Stimulated activated naive CD8-positive, alpha-beta T cell treated with anti-CD3 and anti-CD28 coated beads, Interleukin-15, amount 100 ng/mL, for 72 hours (primary cell): Measurements from ENCODE around the gene SDK2.

Source experiments
- ATAC-seq: fragments of 150-1000 bp; cut with Tn5 transposase; 2 replicates; pipeline ENCODE4 v1.10.0; 2021; ENCODE audit warnings: mild to moderate bottlenecking, moderate library complexity
- DNase-seq, 2 donors: peaks; one replicate each; pipeline ENCODE4 v3.0.0; 2021 to 2022
- H3K27ac Mint-ChIP-seq, 2 donors: one replicate each; pipeline ENCODE4 v1.8.0; 2022; ENCODE audit warnings: mild to moderate bottlenecking in 2 of 2, mixed read lengths in 2 of 2, moderate library complexity in 2 of 2
- H3K27me3 Mint-ChIP-seq: one replicate; pipeline ENCODE4 v1.8.0; 2022; ENCODE audit warnings: mixed read lengths
- H3K4me1 Mint-ChIP-seq: one replicate; pipeline ENCODE4 v1.8.0; 2022; ENCODE audit warnings: mild to moderate bottlenecking, mixed read lengths
- H3K4me3 Mint-ChIP-seq, 2 donors: one replicate each; pipeline ENCODE4 v1.8.0; 2022; ENCODE audit warnings: mild to moderate bottlenecking in 2 of 2, mixed read lengths in 2 of 2, moderate library complexity in 1 of 2
- H3K9me3 Mint-ChIP-seq, 2 donors: one replicate each; pipeline ENCODE4 v1.8.0; 2022; ENCODE audit warnings: mixed read lengths in 2 of 2

Gene SDK2

DNA sequence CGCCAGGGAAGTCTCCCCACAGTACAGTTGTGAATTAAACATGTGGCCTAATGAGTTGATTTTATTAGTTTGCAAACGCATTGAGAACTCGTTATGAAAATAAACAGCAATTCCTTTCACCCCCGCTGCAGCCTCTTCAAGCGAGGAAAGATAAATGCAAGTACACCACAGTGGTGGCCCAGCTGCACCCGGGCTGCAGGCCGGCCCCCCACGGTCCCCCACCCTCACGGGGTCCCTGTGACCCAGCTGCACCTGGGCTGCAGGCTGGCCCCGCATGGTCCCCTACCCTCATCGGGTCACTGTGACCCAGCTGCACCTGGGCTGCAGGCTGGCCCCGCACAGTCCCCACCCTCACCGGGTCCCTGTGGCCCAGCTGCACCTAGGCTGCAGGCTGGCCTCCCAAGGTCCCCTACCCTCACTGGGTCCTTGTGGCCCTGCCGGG lies 32.2 kb downstream of the SDK2 start:
- no peak overlapping the region for H3K27ac Mint-ChIP-seq
- no peaks in the 10 kb centered on the region for H3K4me1 Mint-ChIP-seq
- H3K9me3 Mint-ChIP-seq: no peaks in the 10 kb centered on the region
- H3K4me3 Mint-ChIP-seq: no peak overlapping the region
- ATAC-seq: no peak
- DNase-seq: no peak
- no peaks in the 10 kb centered on the region for H3K27me3 Mint-ChIP-seq

DNA sequence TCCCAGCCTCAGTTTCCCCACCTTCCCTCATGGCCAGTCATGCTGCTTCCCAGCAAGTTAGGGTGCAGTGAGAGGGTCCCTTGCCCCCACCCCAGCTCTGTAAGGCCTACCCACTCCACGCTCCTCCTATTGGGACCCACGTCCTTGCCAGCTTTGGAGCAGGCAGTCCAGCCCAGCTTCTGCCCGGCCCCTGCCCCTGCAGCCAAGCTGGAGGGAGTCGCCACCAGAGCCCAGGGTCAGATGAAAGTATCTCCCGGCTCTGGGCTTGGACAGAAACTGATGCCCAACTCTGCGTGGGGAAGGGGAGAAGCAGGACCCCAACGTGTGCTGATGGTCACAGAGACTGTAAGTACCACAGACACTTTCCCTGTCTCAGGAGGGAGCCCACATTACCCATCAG lies 32.6 kb downstream of the SDK2 start:
- no peaks in the 10 kb centered on the region for H3K27me3 Mint-ChIP-seq
- H3K27ac Mint-ChIP-seq: no peak overlapping the region
- DNase-seq (no peak), ATAC-seq (no peak)
- H3K4me3 Mint-ChIP-seq: no peak overlapping the region
- no peaks in the 10 kb centered on the region for H3K9me3 Mint-ChIP-seq
- no peaks in the 10 kb centered on the region for H3K4me1 Mint-ChIP-seq

DNA sequence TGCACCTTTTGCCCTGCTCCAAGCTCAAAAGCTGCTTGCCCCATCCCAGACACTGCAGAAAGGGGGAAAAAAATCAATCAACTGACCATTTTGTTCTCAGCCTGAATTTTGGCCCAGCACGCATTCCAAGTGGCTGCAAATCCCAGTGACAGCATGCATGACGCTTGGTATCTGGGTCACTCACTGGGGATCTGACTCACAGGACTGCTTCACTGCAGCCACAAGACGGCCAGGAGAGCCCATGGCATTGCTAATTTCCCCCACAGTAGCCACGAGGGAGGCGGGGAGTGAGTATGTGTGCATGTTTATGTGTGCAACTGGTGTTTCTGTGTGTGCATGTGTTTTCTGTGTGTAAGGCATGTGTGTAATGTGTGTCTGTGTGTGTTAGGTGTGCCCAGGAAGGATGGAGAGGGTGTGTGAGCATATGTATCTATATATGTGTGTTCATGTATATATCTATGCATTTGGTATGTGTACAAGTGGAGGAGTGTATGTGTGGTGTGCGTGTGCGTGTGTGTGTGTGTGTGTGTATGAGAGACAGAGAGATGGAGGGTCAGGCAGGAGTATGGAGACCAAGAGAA lies 33.8 kb downstream of the SDK2 start:
- ATAC-seq (no peak), DNase-seq (no peak)
- H3K4me3 Mint-ChIP-seq: no peak overlapping the region
- no peaks in the 10 kb centered on the region for H3K27me3 Mint-ChIP-seq
- no peak overlapping the region for H3K27ac Mint-ChIP-seq
- H3K4me1 Mint-ChIP-seq: no peaks in the 10 kb centered on the region
- H3K9me3 Mint-ChIP-seq: no peaks in the 10 kb centered on the region

DNA sequence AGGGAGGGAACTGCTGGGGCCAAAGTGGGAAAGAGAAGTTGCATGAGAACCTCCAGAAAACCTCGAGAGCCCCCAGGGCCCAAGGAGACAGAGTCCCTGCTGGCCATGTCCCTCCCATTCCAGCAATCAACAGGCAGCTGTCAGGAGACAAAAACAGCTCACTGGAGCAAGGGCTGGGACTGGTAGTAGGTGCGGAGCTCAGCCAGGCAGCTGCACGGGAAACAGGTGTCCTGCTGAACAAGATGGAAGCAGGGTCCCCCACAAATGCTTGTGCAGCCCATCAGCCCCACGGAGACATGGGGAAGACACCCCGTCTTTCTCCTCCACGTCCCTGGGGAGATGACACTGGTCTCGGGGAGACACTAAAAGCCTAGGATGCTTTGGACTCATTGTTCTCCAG lies 34.5 kb downstream of the SDK2 start:
- DNase-seq: no peak
- no peak overlapping the region for H3K27ac Mint-ChIP-seq
- no peak for ATAC-seq
- H3K27me3 Mint-ChIP-seq: no peaks in the 10 kb centered on the region
- H3K9me3 Mint-ChIP-seq: no peaks in the 10 kb centered on the region
- no peaks in the 10 kb centered on the region for H3K4me1 Mint-ChIP-seq
- no peak overlapping the region for H3K4me3 Mint-ChIP-seq

DNA sequence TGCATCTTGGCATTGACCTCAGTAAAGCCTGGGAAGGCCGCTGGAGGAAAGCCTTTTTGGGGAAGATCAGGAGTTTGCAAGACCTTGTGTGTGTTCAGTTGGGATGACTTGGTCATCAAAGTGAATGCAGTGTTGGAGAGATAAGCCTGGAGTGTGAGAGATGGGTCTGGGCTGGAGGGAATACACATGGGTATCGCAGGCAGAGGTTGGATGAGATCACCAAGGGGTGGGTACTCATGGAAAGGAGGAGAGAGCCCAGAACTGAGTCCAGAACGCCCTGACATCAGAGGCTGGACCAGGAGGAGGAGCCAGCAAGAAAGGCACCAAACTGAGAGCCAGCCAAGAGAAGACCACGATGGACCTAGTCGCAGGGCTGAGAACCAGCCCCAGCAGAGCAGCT lies 35.2 kb downstream of the SDK2 start:
- H3K27ac Mint-ChIP-seq: no peak overlapping the region
- H3K4me3 Mint-ChIP-seq: no peak overlapping the region

DNA sequence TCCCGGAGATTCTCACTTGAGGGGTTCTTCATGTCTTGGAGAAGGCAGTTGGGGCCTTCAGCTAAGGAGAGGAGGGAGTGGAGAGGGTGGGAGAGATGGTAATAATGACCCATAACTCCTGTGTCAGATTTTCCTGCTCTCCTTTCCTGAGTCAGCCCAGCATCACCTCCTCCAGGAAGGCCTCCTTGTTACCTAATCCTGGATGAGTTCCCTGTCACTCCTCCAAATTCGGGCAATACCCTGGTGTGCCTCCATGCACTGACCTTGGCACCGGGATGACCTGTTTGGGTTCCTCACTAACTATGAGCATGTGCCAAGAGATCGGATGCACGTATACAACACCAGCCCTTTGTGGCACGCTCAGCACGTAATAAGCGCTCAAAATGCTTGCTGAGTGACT lies 38.8 kb downstream of the SDK2 start:
- no peaks in the 10 kb centered on the region for H3K4me1 Mint-ChIP-seq
- DNase-seq (no peak), ATAC-seq (no peak)
- H3K27me3 Mint-ChIP-seq: no peaks in the 10 kb centered on the region
- no peaks in the 10 kb centered on the region for H3K9me3 Mint-ChIP-seq
- no peak overlapping the region for H3K4me3 Mint-ChIP-seq
- no peak overlapping the region for H3K27ac Mint-ChIP-seq

More for the DNA sequence above, 35.2 kb downstream of the SDK2 start:
- H3K4me1 Mint-ChIP-seq: no peaks in the 10 kb centered on the region
- no peak for DNase-seq
- H3K27me3 Mint-ChIP-seq: no peaks in the 10 kb centered on the region
- ATAC-seq: no peak
- no peaks in the 10 kb centered on the region for H3K9me3 Mint-ChIP-seq

DNA sequence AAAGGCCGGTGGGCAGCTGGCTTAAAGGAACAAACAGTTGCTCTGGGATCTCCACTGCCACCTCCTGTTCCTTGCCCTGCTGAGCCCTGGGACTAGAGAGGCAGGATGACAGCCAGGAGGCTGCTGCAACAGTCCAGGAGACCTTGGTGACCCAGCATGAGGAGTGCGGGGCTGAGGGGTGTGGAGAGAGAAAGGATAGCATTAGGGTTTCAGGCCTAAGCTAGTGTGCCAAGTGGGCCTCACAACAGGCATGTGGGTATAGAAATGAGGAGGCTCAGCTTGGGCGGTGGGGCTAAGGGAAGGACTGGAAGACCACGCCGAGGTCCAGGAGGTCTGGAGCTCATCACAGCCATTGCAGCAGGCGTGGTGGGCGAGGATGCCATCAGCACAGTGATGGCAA lies 39.8 kb downstream of the SDK2 start:
- ATAC-seq: no peak
- H3K27ac Mint-ChIP-seq: no peak overlapping the region
- no peak for DNase-seq
- H3K4me3 Mint-ChIP-seq: no peak overlapping the region
- H3K9me3 Mint-ChIP-seq: no peaks in the 10 kb centered on the region
- no peaks in the 10 kb centered on the region for H3K27me3 Mint-ChIP-seq
- no peaks in the 10 kb centered on the region for H3K4me1 Mint-ChIP-seq

DNA sequence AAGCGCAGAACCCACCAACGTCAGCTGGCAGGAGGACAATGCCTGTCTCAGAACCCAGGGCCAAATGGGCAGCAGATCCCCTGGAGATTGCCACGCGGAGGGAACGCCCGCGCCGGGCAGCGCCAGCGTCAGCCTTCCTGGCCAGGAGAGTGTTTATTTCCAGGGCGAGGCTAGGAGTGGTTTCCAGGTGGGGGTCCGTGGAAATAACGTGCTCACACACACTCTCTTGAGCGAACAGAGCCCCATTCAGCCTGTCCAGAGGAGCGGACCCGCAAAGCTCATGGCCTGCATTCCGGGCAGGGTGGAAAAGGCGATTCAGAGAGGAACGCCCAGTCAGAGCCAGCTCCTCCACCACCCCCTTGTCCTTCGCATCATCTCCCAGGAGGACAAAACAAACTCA lies 40.3 kb downstream of the SDK2 start:
- no peaks in the 10 kb centered on the region for H3K4me1 Mint-ChIP-seq
- no peak overlapping the region for H3K27ac Mint-ChIP-seq
- H3K4me3 Mint-ChIP-seq: no peak overlapping the region
- DNase-seq (no peak), ATAC-seq (no peak)
- H3K27me3 Mint-ChIP-seq: no peaks in the 10 kb centered on the region
- H3K9me3 Mint-ChIP-seq: no peaks in the 10 kb centered on the region

DNA sequence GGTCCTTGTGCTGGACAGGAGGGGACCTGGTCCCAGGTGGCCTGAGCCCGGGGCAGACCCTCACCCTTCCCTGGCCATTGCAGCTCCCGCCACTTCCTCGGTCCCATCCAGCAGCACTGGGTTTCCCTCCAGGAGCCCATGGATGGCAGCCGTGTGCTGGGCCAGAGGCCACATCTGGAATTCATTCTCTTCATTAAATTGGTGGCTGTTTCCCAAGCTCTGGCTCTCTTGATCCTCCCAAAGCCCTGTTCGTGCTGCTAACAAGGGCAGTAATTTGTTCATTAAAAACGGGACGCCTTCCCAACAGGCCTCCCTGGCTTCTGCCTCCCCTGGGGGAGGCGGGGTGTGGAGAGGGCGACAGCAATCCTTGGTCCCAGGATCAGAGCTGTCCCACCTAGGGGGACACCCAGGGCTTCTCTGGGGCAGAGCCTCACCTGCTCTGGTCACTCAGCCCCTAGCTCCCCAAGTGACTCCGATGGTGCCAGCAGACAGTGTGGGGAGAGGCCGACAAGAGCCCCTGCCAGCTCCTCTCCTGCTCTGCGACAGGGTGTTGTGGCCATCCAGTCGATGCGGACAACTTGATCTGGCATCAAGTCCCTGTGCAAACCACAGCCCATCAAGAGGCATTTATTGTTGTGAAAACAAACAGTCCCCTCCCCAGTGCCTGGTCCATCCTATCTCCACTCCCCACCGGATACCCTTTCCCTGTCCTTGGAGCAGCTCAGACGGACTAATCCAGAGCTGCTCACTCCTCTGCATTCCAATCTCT lies 44.0 kb downstream of the SDK2 start:
- Mint-ChIP-seq H3K27ac (no peak overlapping the region), H3K9me3 (no peaks in the 10 kb centered on the region), H3K4me1 (peaks cover 18% of the 10 kb centered on the region), H3K27me3 (no peaks in the 10 kb centered on the region), H3K4me3 (no peak overlapping the region)
- no peak for ATAC-seq
- DNase-seq: no peak

DNA sequence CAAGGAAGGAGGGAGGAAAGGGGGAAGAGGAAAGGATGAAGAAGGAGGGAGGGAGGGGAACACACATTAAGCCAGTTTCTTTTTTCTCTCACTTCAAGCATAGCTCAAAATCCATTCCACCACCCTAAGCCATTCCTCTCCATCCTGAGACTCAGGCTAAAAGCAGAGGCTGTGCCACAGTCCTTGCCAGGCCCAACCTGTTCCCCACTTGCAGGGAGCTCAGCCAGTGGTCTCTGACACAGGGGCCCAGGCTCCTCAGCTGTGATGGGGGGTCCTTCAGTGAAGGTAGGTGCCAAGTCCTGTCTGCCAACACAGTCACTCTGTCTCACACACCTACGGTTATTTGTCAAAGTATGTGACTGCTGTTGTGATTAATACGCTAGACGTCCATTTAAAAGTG lies 44.6 kb downstream of the SDK2 start:
- ATAC-seq: no peak
- H3K4me1 Mint-ChIP-seq: peaks cover 24% of the 10 kb centered on the region
- H3K27ac Mint-ChIP-seq: peak overlapping the region in 1 of 2 donors; percentile 65
- H3K27me3 Mint-ChIP-seq: no peaks in the 10 kb centered on the region
- DNase-seq: no peak
- no peaks in the 10 kb centered on the region for H3K9me3 Mint-ChIP-seq
- H3K4me3 Mint-ChIP-seq: no peak overlapping the region

DNA sequence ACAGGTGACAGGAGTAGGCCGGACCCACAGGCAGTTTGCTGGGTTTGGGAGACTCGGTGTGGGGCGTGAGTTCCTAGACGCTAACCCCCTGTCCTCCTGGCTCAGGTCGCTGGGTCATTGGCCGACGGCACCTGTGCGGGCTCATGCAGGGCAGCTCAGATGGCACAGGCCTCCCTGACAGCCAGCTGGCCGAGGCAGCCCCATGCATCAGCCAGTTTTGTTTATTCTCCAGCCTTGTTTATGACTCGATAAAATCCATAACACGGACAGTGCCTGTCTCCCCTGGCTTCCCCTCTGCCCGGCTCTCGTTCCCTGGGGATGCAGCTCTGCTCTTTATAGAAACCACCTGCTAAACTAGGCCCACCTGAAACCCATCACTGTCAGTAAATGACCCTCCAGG lies 46.0 kb downstream of the SDK2 start:
- DNase-seq: no peak
- Mint-ChIP-seq H3K9me3 (no peaks in the 10 kb centered on the region), H3K27me3 (no peaks in the 10 kb centered on the region), H3K4me1 (peaks cover 38% of the 10 kb centered on the region), H3K27ac (no peak overlapping the region), H3K4me3 (no peak overlapping the region)
- no peak for ATAC-seq

DNA sequence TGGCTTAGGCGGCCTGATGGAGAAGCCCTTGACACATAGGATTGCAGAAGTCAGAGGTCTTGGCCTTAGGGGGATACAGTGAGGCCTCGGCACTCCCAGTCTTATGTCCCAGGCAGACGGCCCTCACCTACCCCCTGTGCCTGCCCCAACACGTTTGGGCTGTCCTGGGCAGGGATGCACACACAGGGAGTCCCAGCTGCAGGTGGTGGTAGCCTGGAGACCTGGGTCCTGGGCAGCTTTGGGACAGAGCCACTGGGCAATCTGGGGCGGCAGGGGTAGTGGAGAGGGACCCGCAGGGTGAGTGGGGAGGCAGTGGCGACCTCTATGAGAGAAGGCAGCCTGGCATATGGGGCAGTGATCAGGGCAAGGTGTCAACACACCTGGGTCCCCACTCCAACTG lies 48.3 kb downstream of the SDK2 start:
- ATAC-seq (peak; percentile 23), DNase-seq (no peak)
- Mint-ChIP-seq H3K4me1 (peaks cover 61% of the 10 kb centered on the region), H3K4me3 (no peak overlapping the region), H3K27ac (peak overlapping the region in 1 of 2 donors; percentile 49), H3K27me3 (no peaks in the 10 kb centered on the region), H3K9me3 (no peaks in the 10 kb centered on the region)

DNA sequence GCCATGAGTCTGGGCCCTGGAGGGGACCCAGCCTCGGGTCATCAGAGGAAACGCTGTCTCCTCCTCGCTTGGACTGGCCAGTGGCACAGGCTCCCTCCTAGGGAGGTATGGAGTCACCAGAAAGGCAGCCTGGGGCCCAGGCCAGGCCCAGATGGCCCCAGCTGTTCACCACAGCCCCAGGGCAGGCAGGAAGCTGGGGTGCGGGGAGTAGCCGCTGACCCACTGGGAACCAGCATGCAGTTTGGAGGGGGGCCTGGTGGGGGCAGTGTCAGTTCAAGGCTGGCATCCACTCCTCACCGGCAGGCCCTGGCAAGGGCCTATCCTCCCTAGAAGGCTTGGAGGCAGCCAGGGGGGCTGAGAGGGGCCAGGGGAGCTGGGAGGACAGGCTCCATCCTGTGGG lies 48.8 kb downstream of the SDK2 start:
- H3K27ac Mint-ChIP-seq: peak overlapping the region in 1 of 2 donors; percentile 49
- ATAC-seq: peak; percentile 50
- no peaks in the 10 kb centered on the region for H3K27me3 Mint-ChIP-seq
- no peaks in the 10 kb centered on the region for H3K9me3 Mint-ChIP-seq
- H3K4me1 Mint-ChIP-seq: peaks cover 63% of the 10 kb centered on the region
- DNase-seq: peak; percentile 25 to 46
- H3K4me3 Mint-ChIP-seq: no peak overlapping the region

DNA sequence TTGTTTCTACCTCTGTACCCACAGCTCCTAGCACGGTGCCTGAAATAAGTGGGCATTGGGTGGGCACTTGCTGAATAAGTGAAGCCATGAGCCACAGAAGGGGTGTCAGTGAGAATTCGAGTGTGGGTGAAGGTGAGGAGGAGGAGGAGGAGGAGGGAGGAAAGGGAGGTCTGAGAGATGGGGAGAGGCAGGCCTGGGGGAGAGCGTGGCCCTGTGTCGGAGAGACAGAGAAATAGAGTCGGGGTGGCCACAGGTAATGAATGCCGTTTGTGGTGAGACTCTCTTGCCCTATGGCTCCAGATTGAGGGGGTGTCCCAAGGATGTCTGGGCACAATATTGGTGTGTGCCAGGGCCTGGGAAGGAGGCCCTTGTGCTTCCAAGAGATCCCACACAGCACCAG lies 49.2 kb downstream of the SDK2 start:
- ATAC-seq (peak; percentile 3), DNase-seq (no peak)
- H3K9me3 Mint-ChIP-seq: no peaks in the 10 kb centered on the region
- H3K4me3 Mint-ChIP-seq: no peak overlapping the region
- H3K27ac Mint-ChIP-seq: peak overlapping the region in 1 of 2 donors; percentile 7
- no peaks in the 10 kb centered on the region for H3K27me3 Mint-ChIP-seq
- H3K4me1 Mint-ChIP-seq: peaks cover 67% of the 10 kb centered on the region

DNA sequence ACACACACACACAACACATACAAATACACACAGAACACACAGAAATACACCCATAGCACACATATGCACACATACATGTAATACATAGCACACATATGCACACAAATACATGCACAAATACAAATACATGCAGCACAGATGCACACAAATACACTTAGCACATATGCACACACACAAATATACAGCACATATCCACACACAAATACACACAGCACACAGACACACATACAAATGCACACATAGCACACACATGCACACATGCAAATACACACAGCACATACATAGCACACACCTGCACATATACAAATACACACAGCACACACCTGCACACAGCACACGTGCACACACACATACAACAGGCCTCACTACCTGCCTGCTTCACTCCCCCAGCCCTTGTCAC lies 49.6 kb downstream of the SDK2 start:
- H3K27me3 Mint-ChIP-seq: no peaks in the 10 kb centered on the region
- ATAC-seq: no peak
- peak overlapping the region in 1 of 2 donors; percentile 7 for H3K27ac Mint-ChIP-seq
- H3K4me3 Mint-ChIP-seq: no peak overlapping the region
- H3K9me3 Mint-ChIP-seq: no peaks in the 10 kb centered on the region
- no peak for DNase-seq
- peaks cover 72% of the 10 kb centered on the region for H3K4me1 Mint-ChIP-seq

DNA sequence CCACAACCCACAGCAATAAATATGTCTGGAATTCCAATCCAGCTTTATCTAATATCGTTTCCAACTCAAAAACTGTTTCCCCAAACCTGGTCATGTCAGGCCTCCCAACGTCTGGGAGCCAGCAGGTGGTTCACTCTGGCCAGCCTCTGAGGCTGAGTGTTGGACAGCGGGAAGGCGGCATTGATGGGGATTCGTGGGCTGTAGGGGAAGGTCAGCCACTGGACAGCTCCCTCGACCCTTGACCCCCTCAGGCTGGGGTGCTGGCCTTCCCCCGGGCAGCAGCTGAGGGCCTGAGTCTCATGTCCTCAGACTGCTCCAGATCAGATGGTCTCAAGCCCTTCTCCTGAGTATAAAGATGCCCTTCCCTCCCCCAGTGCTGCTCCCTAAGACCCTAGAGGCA lies 50.2 kb downstream of the SDK2 start:
- peak overlapping the region in 1 of 2 donors; percentile 30 for H3K27ac Mint-ChIP-seq
- no peaks in the 10 kb centered on the region for H3K9me3 Mint-ChIP-seq
- no peaks in the 10 kb centered on the region for H3K27me3 Mint-ChIP-seq
- no peak for ATAC-seq
- peaks cover 72% of the 10 kb centered on the region for H3K4me1 Mint-ChIP-seq
- H3K4me3 Mint-ChIP-seq: no peak overlapping the region
- DNase-seq: no peak
